ENCODE data around the gene MGAM2.
A peak's percentile ranks its signal among the peaks of the same experiment; 100 is the strongest.

MGAM2 gene

GRCh38 chr7:142249918-142250317, 138.4 kb downstream of the MGAM2 start:
- DNase-seq (ENCODE audit: low read depth): no peak
- TF ChIP-seq CTCF (IDR thresholded peaks at IDR 0.05; ENCODE audit: low read length, missing control alignments): no peak
- no peak overlapping the region for H3K4me3 ChIP-seq (replicated peaks; ENCODE audit: low read depth, low read length)

DNA sequence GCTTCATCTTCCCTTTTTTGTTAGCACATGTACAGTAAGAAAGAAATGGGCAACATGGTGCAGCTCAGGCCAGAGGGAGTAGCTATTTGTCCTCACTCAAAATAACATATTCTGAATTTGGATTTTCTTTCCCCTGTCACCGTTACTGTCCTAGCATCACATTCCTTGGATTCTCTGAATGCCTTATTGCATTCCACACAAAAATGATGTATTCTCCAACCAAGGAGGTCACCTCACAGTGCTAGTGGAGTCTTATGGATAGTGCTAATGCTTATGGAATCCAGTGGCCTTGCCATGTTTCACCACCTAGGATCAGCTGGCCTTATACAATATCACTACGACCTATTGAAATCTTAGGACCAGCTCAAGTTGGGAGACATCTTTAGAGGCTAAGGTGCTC, 139.2 kb downstream of the MGAM2 start:
- DNase-seq (ENCODE audit: low read depth): no peak
- TF ChIP-seq CTCF (IDR thresholded peaks at IDR 0.05; ENCODE audit: low read length, missing control alignments): no peak
- no peak overlapping the region for H3K4me3 ChIP-seq (replicated peaks; ENCODE audit: low read depth, low read length)

GRCh38 chr7:142257958-142258357, 146.4 kb downstream of the MGAM2 start, which contains the start of gene PRSS58:
TSS of gene PRSS58 (minus strand) at chr7:142258058. CDS start at chr7:142257707, 351 bp downstream.
- DNase-seq (ENCODE audit: low read depth): no peak
- TF ChIP-seq CTCF (IDR thresholded peaks at IDR 0.05; ENCODE audit: low read length, missing control alignments): no peak
- H3K4me3 ChIP-seq (replicated peaks; ENCODE audit: low read depth, low read length): no peak within 1 kb of the TSS

- no peak overlapping the region for H3K4me3 ChIP-seq (replicated peaks; ENCODE audit: low read depth, low read length)
- no peak for TF ChIP-seq CTCF (IDR thresholded peaks at IDR 0.05; ENCODE audit: low read length, missing control alignments)
- peak; percentile 6 for DNase-seq (ENCODE audit: low read depth)
Measured at GRCh38 chr7:142263598-142264380, 152.3 kb downstream of the MGAM2 start.
